Chondrocyte (in vitro differentiated cells): ENCODE measurements around the gene WIF1. TPM values are rescaled to one million over a fixed set of nuclear protein-coding genes. Genes with fewer than 3 reads are reported as not detected.

Experiments
- DNase-seq: peaks from one replicate; pipeline ENCODE4 v3.0.0; 2021; ENCODE audit warnings: mixed read lengths, low spot score
- H3K27ac Mint-ChIP-seq: one replicate; pipeline ENCODE4 v1.8.0; 2021; ENCODE audit warnings: mild to moderate bottlenecking, moderate library complexity, mixed read lengths; ENCODE audit not compliant: unreplicated experiment
- H3K27me3 Mint-ChIP-seq: 2 replicates; pipeline ENCODE4 v1.8.0; 2021; ENCODE audit warnings: low read depth, mixed read lengths
- H3K36me3 Mint-ChIP-seq: 2 replicates; pipeline ENCODE4 v1.8.0; 2021; ENCODE audit warnings: low read depth, mixed read lengths
- H3K4me1 Mint-ChIP-seq: 2 replicates; pipeline ENCODE4 v1.8.0; 2021; ENCODE audit warnings: low read depth, mild to moderate bottlenecking, mixed read lengths
- H3K4me3 Mint-ChIP-seq: one replicate; pipeline ENCODE4 v1.8.0; 2021; ENCODE audit warnings: mild to moderate bottlenecking, moderate library complexity, mixed read lengths; ENCODE audit not compliant: unreplicated experiment
- H3K9me3 Mint-ChIP-seq: 2 replicates; pipeline ENCODE4 v1.8.0; 2021; ENCODE audit warnings: low read depth, mixed read lengths
- CTCF ChIP-seq: fragments of 200-600 bp; sonication (generic); IDR thresholded peaks from 2 replicates; pipeline ENCODE4 v1.5.0; 2021; ENCODE audit warnings: antibody characterized with exemption, mild to moderate bottlenecking, moderate library complexity
- total RNA-seq: library from RNA; stranded (reverse); gene quantifications from 3 replicates; pipeline ENCODE4 v1.2.1, GENCODE V29; 2021

The WIF1 gene
- total RNA-seq, 1 donor from 2014 or later = not detected

GRCh38 chr12:65164774-65165173 is 43.7 kb upstream of the WIF1 start:
- no peaks in the 10 kb centered on the region for H3K36me3 Mint-ChIP-seq
- no peak overlapping the region for H3K4me3 Mint-ChIP-seq
- no peak for TF ChIP-seq CTCF
- H3K9me3 Mint-ChIP-seq = no peaks in the 10 kb centered on the region
- peaks cover 27% of the 10 kb centered on the region for H3K27me3 Mint-ChIP-seq
- DNase-seq = no peak
- peaks cover 7% of the 10 kb centered on the region for H3K4me1 Mint-ChIP-seq
- H3K27ac Mint-ChIP-seq = no peak overlapping the region

- H3K9me3 Mint-ChIP-seq = no peaks in the 10 kb centered on the region
Measured at GRCh38 chr12:65164244-65164643, 43.1 kb upstream of the WIF1 start.

DNA sequence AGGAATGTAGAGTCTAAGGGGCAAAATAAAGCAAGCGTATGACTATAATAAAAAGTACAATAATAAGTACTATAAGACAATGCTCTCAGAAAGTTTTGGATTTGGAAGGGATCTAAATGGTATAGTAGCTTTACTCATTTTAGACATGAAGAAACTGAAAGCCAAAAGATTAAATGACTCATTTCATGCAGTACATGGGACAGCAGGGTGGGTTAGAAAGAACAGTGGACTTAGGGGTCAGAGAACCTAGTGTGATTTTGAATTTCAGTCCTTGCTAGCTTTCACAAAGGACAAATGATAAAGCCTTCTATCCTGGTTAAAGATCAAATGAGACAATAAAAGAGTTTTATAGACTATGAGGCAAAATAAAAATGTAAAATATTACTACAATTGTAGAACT is 41.5 kb upstream of the WIF1 start:
- no peaks in the 10 kb centered on the region for H3K36me3 Mint-ChIP-seq
- TF ChIP-seq CTCF = no peak
- peaks cover 29% of the 10 kb centered on the region for H3K27me3 Mint-ChIP-seq
- H3K9me3 Mint-ChIP-seq = no peaks in the 10 kb centered on the region
- H3K4me1 Mint-ChIP-seq = no peaks in the 10 kb centered on the region
- no peak for DNase-seq
- no peak overlapping the region for H3K4me3 Mint-ChIP-seq
- no peak overlapping the region for H3K27ac Mint-ChIP-seq

More at GRCh38 chr12:65164244-65164643, 43.1 kb upstream of the WIF1 start:
- H3K4me1 Mint-ChIP-seq = peaks cover 6% of the 10 kb centered on the region
- H3K27me3 Mint-ChIP-seq = peaks cover 29% of the 10 kb centered on the region
- no peak for TF ChIP-seq CTCF
- H3K36me3 Mint-ChIP-seq = no peaks in the 10 kb centered on the region
- H3K27ac Mint-ChIP-seq = no peak overlapping the region
- DNase-seq = no peak
- no peak overlapping the region for H3K4me3 Mint-ChIP-seq

GRCh38 chr12:65157091-65157490 is 36.0 kb upstream of the WIF1 start:
- H3K36me3 Mint-ChIP-seq = no peaks in the 10 kb centered on the region
- peaks cover 19% of the 10 kb centered on the region for H3K27me3 Mint-ChIP-seq
- H3K27ac Mint-ChIP-seq = no peak overlapping the region
- no peak for DNase-seq
- peaks cover 4% of the 10 kb centered on the region for H3K4me1 Mint-ChIP-seq
- TF ChIP-seq CTCF = no peak
- no peaks in the 10 kb centered on the region for H3K9me3 Mint-ChIP-seq
- no peak overlapping the region for H3K4me3 Mint-ChIP-seq

- no peaks in the 10 kb centered on the region for H3K9me3 Mint-ChIP-seq
- H3K36me3 Mint-ChIP-seq = no peaks in the 10 kb centered on the region
- no peak for DNase-seq
- H3K4me3 Mint-ChIP-seq = no peak overlapping the region
- TF ChIP-seq CTCF = no peak
- peaks cover 4% of the 10 kb centered on the region for H3K4me1 Mint-ChIP-seq
- H3K27ac Mint-ChIP-seq = no peak overlapping the region
- peaks cover 14% of the 10 kb centered on the region for H3K27me3 Mint-ChIP-seq
Measured at GRCh38 chr12:65156366-65156841, 35.3 kb upstream of the WIF1 start.
